GM20431 (cell line): ENCODE measurements around the gene ADAMTS17.

Experiments used
- in situ Hi-C: fragments of 300-500 bp; cut with MseI, MboI; formaldehyde crosslinking; loops from one replicate; pipeline ENCODE4 v1.15.0; 2020; ENCODE audit warnings: low sequenced_read_pairs; ENCODE audit not compliant: unreplicated experiment

The ADAMTS17 gene

GRCh38 chr15:100341750-100342560 lies at the start of gene ADAMTS17:
Gene ADAMTS17 (minus strand): TSS chr15:100341975. CDS start chr15:100341899, 76 bp downstream.
- in situ Hi-C loops = no loop called here

GRCh38 chr15:100385300-100386050 lies 43.7 kb upstream of the ADAMTS17 start:
- in situ Hi-C loops = no loop called here

DNA sequence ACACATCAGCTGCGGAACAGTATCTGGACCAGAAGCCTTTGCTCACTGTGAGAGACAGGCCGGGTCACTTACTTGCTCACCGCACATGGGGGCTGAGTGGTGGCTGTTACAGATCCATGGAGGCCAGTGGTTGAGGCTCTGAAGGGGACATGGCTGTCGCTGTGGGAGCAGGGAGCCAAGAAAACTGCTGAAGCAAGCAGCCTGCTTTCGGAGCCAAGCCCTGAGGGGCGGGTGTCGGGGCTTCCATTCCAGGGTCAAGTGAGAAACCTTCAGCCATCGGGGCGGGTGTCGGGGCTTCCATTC lies 42.3 kb upstream of the ADAMTS17 start:
- in situ Hi-C loops = no loop called here

DNA sequence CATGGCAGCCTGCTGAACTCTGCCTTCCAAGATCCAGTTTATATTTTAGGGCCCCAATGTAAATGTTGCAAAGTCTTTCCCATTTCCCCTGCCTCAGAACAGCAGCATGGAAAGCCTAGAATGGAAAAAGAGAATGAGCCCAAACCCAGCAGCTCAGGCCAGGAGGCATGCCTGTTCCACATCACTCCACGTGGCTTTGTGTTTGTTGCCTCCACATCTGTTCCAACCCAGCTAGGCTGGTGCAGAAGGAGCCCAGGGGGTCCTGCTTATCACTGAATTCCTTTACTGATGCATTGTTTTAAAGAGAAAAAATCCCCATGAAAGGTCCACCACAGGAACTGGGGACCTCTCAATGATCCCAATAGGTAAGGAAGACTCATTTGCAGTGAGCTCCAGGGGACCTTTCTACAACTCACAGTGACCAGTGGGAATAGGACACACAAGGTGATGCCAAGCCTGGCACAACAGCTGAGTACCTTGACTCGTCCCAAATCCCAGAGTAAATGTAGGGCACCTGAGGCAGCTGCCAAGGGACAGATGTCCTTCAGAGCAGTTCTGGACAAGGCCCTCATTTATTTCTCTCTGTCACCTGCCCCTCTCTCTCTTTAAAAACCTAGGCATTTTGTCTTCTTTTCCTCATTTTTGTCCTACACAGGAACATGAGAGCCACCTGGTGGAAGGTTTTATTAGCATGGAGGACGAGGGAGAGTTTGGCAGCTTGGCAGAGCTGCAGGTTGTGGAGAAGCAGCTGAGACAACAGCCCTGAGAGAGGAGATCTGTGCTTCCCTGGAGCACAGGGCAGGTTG lies 41.7 kb upstream of the ADAMTS17 start:
- in situ Hi-C loops = no loop called here

DNA sequence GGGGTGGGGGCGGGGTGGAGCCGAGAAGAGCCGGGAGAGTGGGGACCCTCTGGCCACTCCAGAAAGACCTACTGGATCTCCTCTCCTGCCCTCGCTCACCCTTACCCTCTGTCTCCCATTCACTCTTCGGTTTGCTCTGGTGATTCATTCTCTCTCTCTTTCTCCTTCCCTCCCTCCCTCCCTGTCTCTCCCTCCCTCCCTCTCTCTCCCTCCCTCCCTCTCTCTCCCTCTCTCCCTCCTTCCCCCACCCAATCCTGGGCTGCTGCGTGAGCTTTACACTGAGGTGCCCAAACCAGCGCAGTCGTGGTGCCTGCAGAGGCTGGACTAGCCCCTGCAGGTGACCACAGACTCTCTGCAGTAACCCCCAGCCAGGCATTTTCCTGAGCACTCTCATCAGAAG lies 32.2 kb upstream of the ADAMTS17 start:
- in situ Hi-C loops = no loop called here

GRCh38 chr15:100373120-100373896 lies 31.5 kb upstream of the ADAMTS17 start:
- in situ Hi-C loops = no loop called here

DNA sequence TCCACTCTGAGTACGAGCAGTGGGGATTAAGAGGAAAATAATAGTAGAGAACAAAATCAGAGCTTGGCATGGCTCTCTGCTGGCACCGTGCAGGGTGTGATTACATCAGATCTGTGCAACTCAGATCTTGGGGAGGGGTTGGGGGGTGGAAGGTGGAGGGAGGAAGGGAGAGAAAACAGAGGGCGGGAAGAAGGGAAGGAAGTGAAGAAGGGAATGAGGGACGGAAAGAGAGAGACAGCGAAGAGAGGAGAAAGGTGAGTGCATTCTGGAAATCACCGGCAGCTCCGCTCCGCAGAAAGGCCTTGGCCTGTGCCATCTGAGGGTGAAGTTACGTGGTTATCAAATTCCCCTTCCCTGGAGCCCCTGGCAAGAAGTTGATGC lies 31.0 kb upstream of the ADAMTS17 start:
- in situ Hi-C loops = no loop called here

DNA sequence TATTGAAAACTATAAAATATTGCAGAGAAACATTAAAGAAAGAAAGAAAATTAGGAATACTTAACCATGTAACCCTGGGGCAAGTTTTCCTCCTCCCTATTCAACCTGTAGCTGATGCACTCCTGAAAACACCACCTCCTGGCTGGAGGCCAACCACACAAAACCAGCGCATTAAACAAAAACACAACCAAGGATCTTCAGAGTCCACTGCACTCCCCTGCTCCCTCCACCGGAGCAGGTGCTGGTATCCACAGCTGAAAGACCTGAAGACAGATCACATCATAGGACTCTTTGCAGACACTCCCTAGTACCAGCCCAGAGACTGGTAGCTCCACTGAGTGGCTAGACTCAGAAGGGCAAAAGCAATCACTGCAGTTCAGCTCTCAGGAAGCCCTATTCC lies 13.6 kb upstream of the ADAMTS17 start:
- in situ Hi-C loops = no loop called here

GRCh38 chr15:100353449-100353848 lies 11.7 kb upstream of the ADAMTS17 start:
- in situ Hi-C loops = no loop called here

DNA sequence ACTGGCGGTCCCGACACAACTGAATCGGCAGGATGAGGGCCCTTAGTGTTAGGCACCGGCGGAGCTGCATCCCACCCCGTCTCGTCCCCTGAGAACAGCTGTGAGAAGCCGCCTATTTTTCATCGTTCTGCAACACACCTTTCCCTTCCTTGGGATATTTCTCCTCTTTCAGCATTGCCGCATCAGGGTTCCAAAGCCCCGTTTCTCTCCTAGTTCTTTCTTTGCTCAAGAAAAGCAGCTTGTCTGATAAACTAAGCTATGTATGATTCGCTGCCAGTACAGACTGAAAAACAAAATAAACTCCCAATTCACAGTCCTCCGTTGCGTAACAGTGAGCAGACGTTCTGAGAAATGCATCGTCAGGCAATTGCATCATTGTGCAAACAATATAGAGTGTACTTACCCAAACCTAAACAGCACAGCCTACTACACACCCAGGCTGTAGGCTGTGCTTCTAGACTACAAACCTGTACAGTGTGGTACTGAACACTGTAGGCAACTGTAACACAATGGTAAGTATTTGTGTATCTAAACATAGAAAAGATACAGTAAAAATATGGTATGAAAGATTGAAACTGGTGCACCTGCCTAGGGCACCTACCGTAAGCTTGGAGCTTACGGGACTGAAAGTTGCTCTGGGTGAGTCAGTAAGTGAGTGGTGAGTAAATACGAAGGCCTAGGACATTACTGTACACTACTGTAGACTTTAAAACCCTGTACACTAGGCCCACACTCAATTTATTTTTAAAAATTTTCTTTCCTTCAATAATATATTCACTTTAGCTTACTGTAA lies 8.9 kb upstream of the ADAMTS17 start:
- in situ Hi-C loops = no loop called here

GRCh38 chr15:100349696-100350433 lies 8.1 kb upstream of the ADAMTS17 start:
- in situ Hi-C loops = no loop called here

GRCh38 chr15:100349321-100349695 lies 7.5 kb upstream of the ADAMTS17 start:
- in situ Hi-C loops = no loop called here

GRCh38 chr15:100348578-100348977 lies 6.8 kb upstream of the ADAMTS17 start:
- in situ Hi-C loops = no loop called here

DNA sequence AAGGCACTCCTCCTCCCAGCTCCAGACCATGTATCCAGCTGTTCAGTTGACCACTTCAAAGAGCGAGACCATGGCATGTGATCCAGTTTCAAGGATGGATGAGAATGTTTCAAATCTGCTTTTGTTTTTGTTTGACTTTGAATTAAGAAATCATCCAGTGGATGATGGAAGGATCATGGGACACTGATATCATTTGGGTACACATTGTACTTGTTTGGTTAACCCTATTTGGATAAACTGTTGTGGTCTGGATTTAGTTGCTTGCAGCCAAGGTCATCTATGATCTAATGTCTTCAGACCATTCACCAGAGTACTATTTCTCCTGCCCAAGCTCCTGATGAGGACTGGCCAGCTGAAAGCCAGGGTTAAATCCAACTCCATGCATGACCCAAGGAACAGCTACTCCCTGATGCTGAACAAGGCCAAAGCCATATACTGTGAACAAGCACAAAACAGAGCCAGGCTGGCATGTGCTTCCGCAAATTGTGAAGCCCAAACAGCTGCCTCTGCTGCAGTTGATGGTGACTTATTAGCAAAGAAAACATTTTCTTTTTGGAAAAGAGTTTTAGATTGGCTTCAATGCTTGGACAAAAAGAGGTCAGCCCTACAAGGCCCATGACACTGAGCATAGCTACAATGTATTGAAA lies 5.2 kb upstream of the ADAMTS17 start:
- in situ Hi-C loops = no loop called here

DNA sequence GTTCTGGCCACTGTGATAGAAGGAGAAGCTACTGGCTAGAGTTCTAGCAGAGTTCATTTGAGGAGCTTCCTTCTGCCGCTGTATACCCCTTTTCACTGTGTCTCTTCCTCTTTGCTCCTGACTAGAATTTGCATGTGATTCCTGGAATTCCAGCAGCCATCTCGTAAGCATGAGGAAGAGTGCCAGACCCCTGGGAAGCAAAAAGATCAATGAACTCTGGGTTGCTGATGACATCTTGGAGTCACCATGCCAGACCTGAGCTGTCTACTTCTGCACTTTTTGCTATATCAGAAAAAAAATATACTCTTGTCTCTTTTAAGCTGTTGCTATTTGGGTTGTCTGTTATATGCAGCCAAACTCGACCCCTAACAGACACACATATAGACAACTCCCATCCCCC lies 3.7 kb upstream of the ADAMTS17 start:
- in situ Hi-C loops = no loop called here

GRCh38 chr15:100343251-100343650 lies 1.5 kb upstream of the ADAMTS17 start:
- in situ Hi-C loops = no loop called here

DNA sequence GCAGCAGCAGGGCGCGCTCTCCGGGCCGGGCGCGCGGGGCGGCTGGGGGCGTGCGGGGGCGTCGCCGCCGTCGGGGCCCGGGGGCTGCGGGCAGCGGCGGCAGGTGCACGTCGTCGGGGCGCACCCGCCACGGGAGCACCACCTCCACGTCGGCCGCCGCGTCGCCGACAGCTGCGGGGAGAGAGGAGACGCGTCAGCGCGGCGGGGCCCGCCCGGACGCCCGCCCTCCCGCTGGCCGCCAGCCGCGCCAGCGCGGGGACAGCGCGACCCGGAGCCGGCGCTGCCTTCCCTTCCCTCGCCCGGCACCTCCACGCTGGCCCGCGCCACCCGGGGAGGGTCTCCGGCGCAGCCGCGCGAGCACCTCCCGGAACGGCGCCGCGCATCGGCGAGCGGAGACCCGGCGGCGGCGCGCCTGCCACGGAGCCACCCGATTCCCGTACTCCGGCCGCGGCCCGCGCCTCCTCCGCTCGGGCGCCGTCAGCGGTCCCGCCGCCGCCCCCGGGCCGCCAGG lies 481 bp downstream of the ADAMTS17 start:
- in situ Hi-C loops = no loop called here

DNA sequence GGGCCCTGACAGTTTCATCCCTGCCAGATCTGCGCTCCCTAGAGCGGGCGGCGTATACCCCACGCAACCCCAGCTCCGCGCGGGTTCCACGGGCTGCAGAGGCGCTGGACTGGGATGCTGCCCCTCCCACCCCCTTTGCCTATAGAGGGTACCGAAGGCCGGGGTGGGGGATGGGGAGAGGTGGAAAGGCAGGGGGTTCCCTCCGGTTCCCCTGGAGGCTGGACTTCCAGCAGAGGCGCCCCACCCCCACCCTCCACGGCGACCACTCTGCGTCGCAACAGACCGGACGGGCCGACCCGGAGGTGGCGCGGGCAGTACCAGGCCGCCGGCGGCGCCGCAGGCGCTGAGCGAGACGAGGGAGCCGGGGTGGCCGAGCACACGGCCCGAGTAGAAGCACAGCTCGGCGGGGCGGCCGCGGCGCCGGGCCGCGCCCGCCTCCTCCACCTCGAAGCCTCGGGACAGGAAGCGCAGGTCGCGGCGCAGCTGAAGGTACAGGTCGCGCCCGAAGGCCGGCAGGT lies 995 bp downstream of the ADAMTS17 start:
- in situ Hi-C loops = no loop called here
